PC-3 (cell line): ENCODE data around the gene FLYWCH1.

ENCODE experiments used
- CTCF ChIP-seq: fragments of 300-600 bp; sonication (generic); conservative IDR thresholded peaks from 2 replicates; pipeline ENCODE4 v1.5.1; 2017; ENCODE audit warnings: antibody characterized with exemption, low read depth, mild to moderate bottlenecking, low read length
- EZH2 ChIP-seq: fragments of 300-600 bp; sonication (generic); IDR thresholded peaks from one replicate; pipeline ENCODE4 v1.6.1; 2017; ENCODE audit warnings: antibody characterized with exemption, mild to moderate bottlenecking, low read length; ENCODE audit not compliant: unreplicated experiment
- EZH2phosphoT487 ChIP-seq: fragments of 300-600 bp; sonication (generic); IDR thresholded peaks from 2 replicates; pipeline ENCODE4 v1.6.1; 2018; ENCODE audit warnings: mild to moderate bottlenecking, antibody characterized with exemption, low read length, borderline replicate concordance

GRCh38 chr16:2979669-2980226 lies 68.0 kb downstream of the FLYWCH1 start:
- TF ChIP-seq CTCF (no peak), EZH2 (no peak), EZH2phosphoT487 (no peak)
